ENCODE measurements around the gene KATNA1. TPM values are rescaled to one million over a fixed set of nuclear protein-coding genes. Genes with fewer than 3 reads are reported as not detected.

KATNA1 gene
- total RNA-seq, 4 donors from 2014 or later = 15.4 to 30.4 (median 18.7) TPM

GRCh38 chr6:149563203-149563927, 85.1 kb downstream of the KATNA1 start:
- no peak for TF ChIP-seq CTCF (IDR thresholded peaks at IDR 0.05)
- no peak for DNase-seq (ENCODE audit: low spot score)
- no peak for ATAC-seq (ENCODE audit: low FRiP score)

GRCh38 chr6:149560736-149561135, 87.8 kb downstream of the KATNA1 start:
- ATAC-seq (ENCODE audit: low FRiP score) (peak; percentile 35), DNase-seq (ENCODE audit: low spot score) (no peak)
- no peak for TF ChIP-seq CTCF (IDR thresholded peaks at IDR 0.05)

GRCh38 chr6:149559389-149559788, 89.1 kb downstream of the KATNA1 start:
- TF ChIP-seq CTCF (IDR thresholded peaks at IDR 0.05) = no peak

GRCh38 chr6:149558029-149558428, 90.5 kb downstream of the KATNA1 start:
- ATAC-seq (ENCODE audit: low FRiP score) (no peak), DNase-seq (ENCODE audit: low spot score) (no peak)
- no peak for TF ChIP-seq CTCF (IDR thresholded peaks at IDR 0.05)

More at GRCh38 chr6:149559389-149559788, 89.1 kb downstream of the KATNA1 start:
- DNase-seq (ENCODE audit: low spot score) = no peak
- no peak for ATAC-seq (ENCODE audit: low FRiP score)

- no peak for ATAC-seq (ENCODE audit: low FRiP score)
- TF ChIP-seq CTCF (IDR thresholded peaks at IDR 0.05) = no peak
- DNase-seq (ENCODE audit: low spot score) = no peak
Measured at GRCh38 chr6:149551920-149552319, 96.6 kb downstream of the KATNA1 start.

GRCh38 chr6:149545754-149546471, 102.6 kb downstream of the KATNA1 start, which contains the start of gene PPIL4:
Gene PPIL4, minus strand, starts transcription at chr6:149546043. Its CDS starts 38 bp downstream, at chr6:149546005.
- TF ChIP-seq CTCF (IDR thresholded peaks at IDR 0.05) = no peak
- ATAC-seq (ENCODE audit: low FRiP score) = peak; percentile 96
- peak; percentile 86 for DNase-seq (ENCODE audit: low spot score)

Data from omental fat pad (tissue), 4 donors.